HS-27A (cell line): ENCODE measurements around the gene ZNF236.

ENCODE experiments used
- DNase-seq: peaks from one replicate; pipeline ENCODE4 v3.0.0-alpha.2; 2012; ENCODE audit warnings: low read depth, missing footprints

Gene ZNF236

DNA sequence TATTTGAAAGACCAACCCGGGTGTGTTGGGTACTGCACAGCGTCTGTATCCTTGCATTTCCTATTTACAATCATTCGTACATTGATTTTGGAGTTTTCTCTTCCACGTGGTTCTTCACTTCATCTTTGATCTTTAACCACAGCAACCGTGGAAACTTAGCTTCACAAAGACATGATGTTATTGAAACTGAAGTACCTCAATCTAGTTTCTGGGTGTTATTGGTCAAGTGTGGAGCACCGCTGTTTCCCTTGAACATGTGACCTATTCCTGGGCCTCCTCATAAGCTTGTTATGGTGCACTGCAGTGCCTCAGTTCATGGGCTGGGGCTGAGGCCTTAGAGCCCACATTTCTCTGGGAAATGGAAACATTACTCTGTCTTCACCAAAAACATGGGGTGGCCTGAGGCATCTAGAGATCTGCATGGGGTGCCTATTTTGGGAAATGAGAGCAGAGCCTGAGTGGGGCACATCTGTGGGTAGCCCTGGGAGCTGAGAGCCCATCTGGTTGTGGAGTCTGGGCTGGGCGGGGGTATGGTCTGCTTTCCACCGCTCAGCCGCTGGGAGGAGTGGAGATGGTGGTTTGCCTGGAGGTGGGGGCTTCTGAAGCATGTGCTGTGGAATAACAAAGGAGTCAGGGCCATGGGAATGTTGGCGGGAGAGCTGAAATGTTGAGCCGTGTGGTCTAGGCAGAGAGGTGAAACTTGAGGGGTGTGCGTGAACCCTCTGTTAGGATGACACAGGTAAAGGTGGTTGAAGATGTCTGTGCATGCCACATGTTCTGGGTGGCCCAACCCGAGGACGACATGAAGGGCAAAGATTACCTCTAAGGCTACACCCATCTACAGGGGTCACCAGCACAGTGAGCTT lies 37.4 kb downstream of the ZNF236 start:
- DNase-seq, result no peak

DNA sequence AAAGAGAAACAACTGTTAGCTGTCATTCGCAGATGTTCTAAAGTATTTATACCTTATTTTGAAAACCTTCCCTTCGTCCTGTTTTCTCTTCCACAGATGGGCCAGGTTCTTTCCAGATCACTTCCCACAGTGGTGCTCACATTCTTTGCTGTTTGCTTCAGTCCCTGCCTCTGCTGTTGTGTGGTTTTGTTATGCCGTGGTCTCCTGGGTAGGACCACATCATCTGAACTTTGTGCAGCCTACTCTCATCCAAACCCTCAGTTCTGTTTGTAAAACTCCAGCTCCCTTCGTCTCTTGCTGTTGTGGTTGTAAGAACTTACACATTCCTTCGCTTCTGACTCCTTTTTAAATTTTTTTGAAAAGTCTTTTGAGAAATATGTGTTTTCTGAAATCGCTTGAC lies 38.1 kb downstream of the ZNF236 start:
- DNase-seq, result no peak

DNA sequence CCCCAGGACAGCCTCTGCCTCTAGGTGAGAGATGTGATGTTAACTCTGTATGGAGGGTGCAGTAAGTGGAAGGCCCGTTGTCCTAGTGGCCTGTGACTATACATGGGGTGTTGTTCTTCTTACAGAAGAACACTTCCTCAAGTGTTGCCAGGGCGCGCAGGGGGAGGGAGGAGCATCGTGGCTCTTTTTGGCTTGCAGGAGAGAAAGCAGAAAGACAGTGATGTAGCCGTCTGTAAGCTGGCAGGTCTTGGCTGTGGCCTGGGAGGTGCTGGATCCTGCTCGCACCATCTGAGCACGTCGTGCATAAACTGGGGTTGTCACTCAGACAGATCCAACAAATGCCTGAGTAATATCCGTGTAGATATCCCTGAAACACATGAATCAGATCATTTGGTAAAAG lies 44.3 kb downstream of the ZNF236 start:
- DNase-seq, result no peak

DNA sequence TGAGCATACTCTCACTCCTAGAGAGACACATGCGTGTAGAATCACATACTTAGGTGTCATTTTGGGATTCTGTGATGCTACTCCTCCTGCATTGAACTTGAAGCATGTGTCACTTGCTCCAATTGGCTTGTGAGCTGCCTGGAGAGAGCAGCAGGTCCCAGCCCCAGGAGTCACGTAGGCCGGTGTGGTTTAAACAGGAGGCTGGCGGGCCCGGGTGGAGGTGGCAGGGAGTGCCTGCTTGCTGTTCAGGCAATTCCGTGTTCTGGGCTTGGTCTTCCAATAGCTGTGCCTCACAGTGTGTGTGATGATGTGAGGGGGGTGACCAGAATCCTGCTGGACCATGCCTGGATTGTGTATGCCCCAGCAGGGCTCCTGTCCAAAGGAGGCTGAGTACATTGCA lies 51.0 kb downstream of the ZNF236 start:
- DNase-seq, result no peak

DNA sequence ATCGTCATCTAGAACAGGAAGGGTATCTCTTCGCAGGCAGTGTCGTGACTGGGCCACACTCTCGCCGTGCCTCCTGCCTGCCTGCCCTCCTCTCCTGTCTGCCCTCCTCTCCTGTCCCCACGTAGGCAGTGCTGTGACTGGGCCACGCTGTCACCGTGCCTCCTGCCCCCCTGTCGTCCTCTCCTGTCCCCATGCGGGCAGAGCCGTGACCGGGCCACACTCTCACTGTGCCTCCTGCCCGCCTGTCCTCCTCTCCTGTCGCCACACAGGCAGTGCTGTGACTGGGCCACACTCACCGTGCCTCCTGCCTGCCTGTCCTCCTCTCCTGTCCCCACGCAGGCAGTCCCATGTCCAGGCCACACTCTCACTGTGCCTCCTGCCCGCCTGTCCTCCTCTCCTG lies 51.4 kb downstream of the ZNF236 start:
- DNase-seq, result no peak

DNA sequence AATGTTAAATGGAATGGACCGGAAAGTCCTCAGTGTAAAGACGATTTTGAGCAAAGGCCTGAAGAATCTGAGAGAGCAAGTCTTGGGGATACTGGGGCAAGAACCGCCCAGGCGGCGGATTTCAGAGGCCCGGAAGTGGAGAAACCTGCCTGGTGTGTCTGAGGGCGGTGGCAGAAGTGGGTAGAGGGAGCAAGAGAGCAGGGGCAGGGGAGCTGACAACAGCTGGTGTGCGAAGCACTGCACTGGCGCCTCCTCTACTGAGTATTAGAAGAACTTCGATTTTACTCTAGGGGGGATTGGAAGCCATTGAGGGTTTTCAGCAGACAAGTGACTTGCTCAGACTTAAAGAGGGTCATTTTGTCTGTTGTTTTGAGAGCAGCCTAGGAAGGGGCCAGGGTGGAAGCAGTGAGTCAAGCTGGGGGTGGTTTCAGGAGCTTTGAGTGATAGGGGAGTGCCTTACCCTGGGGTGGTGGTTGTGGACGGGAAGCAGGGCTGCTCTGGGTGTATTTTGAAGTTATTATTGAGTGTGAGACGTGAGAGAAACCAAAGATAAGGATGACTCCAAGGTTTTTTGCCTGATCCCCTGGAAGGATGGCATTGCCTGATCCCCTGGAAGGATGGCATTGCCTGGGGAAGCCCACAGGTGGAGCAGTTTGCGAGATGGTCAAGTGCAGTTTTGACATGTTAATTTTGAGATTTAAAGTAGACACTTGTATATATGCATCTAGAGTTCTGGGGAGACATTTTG lies 52.5 kb downstream of the ZNF236 start:
- DNase-seq, result no peak

DNA sequence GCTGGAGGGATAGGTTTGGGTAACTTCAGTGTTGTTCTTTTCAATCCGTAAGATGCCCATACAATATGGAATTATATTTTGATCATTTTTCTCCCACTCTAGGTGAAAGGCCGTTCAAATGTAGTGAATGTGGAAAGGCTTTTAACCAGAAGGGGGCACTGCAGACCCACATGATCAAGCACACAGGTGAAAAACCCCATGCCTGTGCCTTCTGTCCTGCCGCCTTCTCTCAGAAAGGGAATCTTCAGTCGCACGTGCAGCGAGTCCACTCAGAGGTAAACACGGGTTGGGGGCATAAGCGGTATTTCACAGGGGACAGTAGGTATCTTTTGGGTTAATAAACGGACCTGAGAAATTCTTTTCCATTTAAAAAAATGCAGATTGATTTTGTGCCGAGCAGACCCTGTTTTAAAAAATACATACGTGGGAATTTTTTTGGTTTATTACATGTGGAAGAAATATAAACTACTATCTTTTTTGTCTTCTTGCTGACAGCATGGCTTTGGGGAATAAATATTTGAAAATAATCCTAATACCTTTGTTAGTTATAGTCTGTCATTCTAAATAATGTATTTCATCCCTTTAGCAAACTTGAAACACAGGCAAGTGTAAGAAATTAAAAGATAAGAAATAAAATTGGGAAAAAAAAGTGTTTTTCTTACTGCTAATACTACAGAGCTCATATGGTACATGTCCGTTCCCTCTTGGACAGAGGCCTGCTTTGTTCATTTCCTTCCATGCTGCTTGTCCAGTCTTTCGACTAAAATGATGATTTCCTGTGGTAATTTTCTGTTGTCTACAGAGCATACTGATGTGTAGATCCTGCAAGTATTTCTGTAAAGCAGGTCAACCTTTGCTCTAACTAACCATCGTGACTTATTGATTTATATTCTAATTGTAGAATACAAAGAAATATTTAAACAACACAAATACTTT lies 53.3 kb downstream of the ZNF236 start:
- DNase-seq, result no peak

DNA sequence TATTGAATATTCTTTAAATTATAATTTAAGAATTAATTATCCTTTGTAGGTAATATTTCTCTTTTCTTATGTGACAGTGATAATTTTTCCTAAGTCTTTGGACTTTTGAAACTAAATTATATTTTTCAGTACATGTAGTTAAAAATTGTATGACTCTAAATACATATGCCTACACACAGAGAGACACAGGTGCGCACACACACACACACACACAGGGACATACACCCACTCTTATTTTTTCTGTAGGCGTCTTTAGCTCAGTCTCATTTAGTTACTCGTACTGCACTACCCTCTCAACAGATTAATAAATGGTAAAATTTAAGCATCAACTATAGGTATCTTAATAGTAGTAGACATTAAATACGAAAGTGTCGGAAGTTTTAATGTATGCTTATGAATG lies 56.1 kb downstream of the ZNF236 start:
- DNase-seq, result no peak

DNA sequence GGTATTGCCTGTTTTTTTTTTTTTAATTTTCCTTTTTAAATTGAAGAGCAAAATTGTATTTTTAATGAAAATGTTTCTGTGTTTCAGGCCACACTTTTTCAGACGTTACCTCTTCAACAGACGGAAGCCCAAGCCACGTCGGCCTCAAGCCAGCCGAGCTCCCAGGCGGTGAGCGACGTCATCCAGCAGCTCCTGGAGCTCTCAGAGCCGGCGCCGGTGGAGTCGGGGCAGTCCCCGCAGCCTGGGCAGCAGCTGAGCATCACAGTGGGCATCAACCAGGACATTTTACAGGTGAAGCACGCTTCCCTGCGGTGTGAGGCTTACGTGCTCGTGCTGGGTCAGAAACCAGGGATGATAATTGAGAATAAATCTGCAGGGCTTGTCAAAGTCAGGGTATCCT lies 57.7 kb downstream of the ZNF236 start:
- DNase-seq, result no peak

DNA sequence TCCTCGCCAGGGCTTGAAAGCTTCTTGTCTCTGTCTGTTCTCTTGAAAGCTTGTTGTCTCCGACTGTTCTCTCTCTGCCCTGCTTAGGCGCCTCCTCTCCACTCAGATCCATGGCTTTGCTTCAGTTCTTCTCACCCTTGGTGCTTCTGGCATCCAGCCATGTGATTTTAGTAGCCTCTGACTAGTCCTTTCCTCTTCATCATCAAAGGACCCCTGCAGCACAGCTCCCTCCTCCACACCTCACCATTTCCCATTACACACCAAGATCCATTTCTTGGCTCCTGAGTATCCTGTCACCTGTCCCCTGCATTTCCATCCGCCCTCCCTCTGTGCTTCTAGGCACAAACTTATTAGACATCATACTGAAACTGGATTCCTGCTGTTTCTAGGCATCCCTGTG lies 59.4 kb downstream of the ZNF236 start:
- DNase-seq, result no peak

DNA sequence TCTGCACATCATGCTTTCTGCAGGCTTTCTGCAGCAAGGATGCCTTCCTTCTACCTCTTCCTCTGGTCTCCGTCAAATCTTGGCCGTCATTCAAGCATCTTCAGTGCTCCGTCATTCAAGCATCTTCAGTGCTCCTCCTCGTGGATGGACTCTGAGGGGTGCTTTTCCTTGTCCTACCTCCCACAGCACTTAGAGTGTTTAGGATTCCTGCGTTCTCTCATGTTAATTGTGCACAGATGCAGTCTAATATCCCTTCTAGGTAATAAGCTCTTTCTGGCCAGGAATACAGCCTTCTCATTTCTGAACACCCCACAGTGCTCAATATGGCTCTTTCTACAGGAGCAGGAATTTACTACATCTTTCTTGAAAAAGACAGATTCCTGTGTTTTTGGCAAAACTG lies 59.8 kb downstream of the ZNF236 start:
- no peak for DNase-seq

DNA sequence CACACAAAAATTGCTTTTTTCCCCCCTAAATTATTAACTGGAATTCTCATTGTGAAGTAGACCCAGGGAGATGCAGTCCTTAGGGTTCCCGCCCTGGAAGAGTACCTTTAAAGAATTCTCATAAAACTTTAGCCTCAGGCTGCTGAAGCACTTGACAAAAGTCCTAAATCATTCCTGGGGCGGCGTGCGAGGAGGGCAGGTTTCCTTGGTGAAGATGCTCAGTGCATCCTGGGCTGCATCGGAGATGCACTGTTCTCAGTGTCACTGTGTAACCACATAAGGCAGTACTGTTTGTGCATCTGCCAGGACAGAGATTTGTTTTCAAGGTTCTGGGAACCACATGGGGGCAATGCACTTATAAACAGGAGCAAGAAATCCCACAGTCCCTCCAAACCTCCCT lies 62.6 kb downstream of the ZNF236 start:
- DNase-seq, result no peak

DNA sequence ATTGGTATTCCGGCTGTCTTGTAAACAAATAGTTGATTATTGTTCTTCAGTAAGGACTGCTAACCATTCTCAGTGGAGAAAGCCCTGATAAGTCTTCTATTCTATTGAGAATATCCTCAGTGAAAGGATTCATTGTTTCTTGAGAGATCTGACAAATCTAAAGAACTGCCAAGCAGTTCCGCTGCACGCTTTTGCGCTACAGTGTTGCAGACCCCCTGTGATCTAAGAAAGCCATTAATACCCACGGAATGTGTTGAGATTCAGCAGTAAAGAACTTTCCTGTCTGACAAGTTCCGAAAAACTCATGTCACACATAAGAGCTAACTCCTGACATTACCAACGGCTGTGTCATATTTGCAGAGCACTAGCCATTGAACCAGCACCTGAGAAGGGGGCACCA lies 63.8 kb downstream of the ZNF236 start:
- DNase-seq, result no peak

DNA sequence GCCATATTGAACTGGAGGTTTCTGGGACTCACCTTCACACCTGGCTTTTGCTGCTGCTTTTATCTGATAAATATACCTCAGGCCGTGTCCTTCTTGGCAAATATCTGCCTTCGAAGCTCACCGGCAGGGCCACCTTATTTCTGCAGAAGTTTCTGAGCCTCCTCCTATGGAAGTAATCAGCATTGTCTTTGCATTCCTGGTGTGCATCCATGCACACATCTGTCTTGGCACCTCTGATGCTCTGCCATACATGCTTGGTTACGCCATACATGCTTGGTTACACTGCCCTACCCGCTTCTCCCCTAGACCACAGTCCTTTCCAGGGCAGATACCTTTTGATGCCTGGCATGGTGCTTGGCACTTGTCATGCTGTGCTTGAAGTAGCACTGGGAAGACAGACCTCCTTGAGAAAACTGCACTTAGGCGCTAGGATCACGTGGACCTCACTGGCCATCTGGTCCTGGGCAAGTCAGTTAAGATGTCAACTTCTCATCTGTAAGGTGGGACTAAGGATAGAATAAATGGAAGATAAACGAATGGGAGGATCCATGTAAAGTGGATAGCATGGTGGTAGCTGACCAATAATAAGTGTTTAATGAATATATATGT lies 66.8 kb downstream of the ZNF236 start:
- no peak for DNase-seq

DNA sequence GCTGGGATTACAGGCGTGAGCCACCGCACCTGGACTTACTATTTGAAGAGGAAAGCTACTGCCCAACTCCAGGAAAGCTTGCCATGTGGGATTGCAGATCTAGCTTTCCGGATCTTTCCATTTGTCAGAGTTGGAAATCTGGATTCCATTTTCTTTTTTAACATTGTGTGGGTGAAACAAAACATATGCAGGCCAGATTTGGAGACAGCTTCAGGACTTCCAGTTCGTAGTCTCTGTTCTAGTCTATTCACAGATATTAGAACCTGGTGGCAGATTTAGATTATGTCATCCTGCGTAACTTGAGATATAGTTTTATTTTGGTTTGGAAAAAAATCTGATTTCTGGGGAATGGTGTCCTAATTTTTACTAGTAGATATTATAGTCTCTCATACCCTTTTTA lies 70.5 kb downstream of the ZNF236 start:
- no peak for DNase-seq

DNA sequence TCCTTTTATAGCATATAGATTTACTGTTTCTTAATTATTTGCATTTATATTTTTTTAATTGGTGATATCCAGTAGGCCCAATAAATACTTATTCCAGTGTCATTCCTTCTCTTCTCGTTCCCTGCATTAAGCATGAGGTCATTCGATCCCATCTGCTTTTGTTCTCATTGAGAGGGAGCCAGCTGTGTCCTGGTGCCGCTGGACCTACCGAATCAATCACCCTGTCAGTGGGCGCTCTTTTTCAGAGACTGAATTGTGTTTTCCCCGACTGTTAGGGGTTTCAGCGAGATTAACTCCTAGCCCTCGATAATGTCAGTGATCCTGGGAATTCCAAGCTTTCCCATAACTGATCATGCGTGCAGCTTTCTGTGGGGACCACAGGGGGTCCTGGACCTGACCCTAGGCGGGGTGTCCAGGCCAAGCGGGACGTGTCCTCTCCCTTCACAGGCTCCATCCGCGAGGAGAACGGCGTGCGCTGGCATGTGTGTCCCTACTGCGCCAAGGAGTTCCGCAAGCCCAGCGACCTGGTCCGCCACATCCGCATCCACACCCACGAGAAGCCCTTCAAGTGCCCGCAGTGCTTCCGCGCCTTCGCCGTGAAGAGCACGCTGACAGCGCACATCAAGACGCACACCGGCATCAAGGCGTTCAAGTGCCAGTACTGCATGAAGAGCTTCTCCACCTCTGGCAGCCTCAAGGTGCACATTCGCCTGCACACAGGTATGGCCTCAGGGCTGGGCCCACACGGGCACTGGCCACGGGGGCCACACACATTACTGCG lies 72.4 kb downstream of the ZNF236 start:
- no peak for DNase-seq

DNA sequence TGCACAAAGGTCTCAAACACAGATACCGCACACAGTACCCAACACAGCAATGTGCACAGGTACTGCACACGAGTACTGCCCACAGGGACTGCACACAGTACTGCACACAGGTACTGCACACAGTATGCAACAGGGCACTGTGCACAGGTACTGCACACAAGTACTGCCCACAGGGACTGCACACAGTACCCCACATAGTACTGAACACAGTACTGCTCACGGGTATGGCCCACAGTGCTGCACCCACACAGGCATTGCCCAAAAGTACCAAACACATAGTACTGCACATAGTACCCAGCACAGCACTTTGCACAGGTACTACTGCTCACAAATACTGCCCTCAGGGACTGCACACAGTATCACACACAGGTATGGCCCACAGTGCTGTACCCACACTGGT lies 73.1 kb downstream of the ZNF236 start:
- no peak for DNase-seq

DNA sequence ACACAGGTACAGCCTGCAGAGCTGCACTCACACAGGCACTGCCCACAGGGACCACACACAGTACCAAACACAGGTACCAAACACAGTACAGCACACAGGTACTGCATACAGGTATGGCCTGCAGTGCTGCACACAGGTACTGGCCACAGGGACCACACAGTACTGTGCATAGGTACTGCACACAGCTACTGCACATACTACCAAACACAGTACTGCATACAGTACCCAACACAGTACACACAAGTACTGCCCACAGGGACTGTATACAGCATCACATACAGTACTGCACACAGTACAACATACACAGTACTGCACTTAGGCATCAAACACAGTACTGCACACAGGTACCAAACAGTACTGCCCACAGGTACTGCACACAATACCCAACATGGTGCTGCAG lies 74.3 kb downstream of the ZNF236 start:
- DNase-seq, result no peak

DNA sequence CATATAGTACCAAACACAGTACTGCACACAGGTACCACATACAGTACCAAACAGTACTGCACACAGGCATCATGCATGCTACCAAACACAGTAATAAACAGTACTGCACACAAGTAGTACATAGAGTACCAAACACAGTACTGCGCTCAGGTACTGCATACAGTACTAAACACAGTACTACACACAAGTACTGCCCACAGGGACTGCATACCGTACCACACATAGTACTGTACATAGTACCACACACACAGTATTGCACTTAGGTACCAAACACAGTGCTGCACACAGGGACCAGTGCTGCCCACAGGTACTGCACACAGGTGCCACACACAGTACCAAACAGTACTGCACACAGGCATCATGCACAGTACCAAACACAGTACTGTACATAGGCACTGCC lies 74.9 kb downstream of the ZNF236 start:
- DNase-seq, result no peak

DNA sequence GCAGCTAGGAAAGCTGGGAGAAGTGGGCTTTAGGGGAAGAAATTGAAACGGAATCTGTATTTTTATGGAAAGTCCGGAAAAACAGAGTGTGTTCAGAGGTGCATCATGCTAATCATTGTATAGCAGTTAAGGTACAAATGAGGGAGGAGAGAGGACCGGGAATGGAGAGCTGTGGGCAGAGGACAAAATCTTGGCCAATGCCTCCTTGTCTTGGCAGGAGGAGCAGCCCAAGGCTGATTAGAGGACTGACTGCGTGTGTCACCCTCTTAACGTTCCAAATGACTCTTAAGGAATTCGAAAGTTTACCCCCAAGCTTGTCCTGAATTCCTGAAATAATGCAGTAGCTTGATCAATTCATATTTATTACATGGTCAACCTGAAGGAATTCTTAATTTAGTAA lies 81.0 kb downstream of the ZNF236 start:
- no peak for DNase-seq

DNA sequence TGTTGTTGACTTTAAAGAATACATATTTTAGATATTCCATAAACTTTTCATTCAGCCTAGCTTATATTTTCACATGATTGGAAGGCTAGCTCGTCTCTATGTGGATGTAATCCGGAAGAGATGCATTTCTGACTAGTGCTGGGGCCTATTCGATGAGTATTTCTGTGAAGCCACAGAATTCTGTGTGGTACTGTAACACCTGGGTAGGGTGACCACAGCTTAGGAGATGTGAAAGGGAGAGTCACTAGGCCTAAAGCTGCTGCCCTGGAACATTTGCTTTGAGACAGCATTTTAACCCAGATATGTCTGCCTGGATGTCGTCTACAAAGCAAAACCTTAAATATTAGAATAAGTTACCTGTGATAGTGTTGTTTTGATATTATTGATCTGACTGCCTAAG lies 83.5 kb downstream of the ZNF236 start:
- DNase-seq, result no peak
